Measurements from ENCODE around the gene NOS1AP.

Gene NOS1AP

DNA sequence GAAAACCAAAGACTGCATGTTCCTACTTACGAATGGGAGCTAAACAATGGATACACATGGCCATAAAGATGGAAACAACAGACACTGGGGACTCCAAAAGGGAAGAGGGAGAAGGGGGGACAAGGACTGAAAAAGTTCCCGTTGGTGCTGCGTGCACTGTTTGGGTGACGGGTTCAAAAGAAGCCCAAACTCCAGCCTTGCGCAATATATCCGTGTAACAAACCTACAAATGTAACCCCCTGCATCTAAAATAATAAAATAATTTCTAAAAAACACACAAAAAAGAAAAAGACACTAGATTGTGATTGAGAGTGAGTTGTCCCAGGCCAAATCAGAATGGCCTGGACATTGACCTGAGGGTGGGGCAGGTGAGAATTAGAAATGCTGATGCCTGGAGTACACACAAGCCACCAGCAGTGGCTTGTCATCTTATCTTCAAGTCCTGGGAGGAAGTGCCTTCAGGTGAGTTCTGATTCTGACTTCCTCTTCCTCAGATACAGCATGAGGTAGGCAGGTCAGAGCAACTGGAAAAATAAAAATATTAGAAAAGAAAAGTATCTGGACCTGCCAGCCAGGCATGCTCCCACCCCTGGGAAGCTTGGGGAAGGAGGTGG, 252.4 kb downstream of the NOS1AP start:
- Histone ChIP-seq H3K27ac (no peak overlapping the region), H3K4me3 (no peak overlapping the region), H3K9me3 (no peaks in the 10 kb centered on the region), H3K27me3 (peaks cover 0 to 4% of the 10 kb centered on the region in 2 donors), H3K36me3 (no peaks in the 10 kb centered on the region), H3K4me1 (no peaks in the 10 kb centered on the region)
- no peak for DNase-seq
- intact Hi-C loops (cut with DNase I; ENCODE audit: low total_unique reads): no loop called here
- TF ChIP-seq CTCF (IDR thresholded peaks at IDR 0.05): no peak

DNA sequence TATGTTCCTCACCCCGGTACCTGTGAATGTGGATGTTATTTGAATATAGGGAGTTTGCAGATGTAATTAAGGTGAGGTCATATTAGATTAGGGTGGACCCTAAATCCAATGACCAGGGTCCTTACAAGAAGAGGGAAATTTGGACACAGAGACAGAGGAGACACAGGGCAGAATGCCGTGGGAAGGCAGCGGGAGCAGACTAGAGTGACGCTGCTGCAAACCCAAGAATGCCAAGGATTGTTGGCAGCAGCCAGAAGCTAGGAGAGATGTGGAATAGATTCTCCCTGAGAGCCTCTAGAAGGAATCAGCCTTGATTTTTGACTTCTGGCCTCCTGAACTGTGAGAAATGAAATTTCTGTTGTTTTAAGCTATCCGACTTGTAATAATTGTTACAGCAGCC, 253.5 kb downstream of the NOS1AP start:
- no peak overlapping the region for H3K27ac ChIP-seq
- no peak for TF ChIP-seq CTCF (IDR thresholded peaks at IDR 0.05)
- intact Hi-C loops (cut with DNase I; ENCODE audit: low total_unique reads): no loop called here

DNA sequence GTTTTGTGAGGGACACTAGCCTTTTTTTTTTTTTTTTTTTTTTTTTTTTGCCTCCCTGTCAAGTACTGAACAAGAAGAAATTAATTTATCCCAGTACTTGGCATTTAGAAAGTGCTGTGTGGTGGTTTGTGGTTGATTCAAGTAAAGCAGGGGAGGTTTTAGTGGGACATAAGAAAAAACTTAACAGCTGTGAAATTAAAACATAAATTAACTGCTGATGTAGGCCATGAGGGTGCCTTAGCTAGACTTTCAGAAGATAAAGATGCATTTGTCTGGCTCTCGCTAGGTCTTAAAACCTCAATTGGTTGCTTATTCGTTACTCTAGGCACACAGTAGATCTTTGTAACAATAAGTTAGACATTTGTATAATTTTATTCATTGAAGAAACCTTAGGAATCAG, 254.9 kb downstream of the NOS1AP start:
- Histone ChIP-seq H3K36me3 (no peaks in the 10 kb centered on the region), H3K27ac (no peak overlapping the region), H3K9me3 (no peaks in the 10 kb centered on the region), H3K4me3 (no peak overlapping the region), H3K27me3 (peaks cover 0 to under 1% of the 10 kb centered on the region in 2 donors), H3K4me1 (no peaks in the 10 kb centered on the region)
- no peak for DNase-seq
- TF ChIP-seq CTCF (IDR thresholded peaks at IDR 0.05): no peak
- intact Hi-C loops (cut with DNase I; ENCODE audit: low total_unique reads): no loop called here

More for the DNA sequence above, 253.5 kb downstream of the NOS1AP start:
- Histone ChIP-seq H3K9me3 (no peaks in the 10 kb centered on the region), H3K27me3 (peaks cover 0 to 4% of the 10 kb centered on the region in 2 donors), H3K4me3 (no peak overlapping the region), H3K36me3 (no peaks in the 10 kb centered on the region), H3K4me1 (no peaks in the 10 kb centered on the region)
- no peak for DNase-seq

DNA sequence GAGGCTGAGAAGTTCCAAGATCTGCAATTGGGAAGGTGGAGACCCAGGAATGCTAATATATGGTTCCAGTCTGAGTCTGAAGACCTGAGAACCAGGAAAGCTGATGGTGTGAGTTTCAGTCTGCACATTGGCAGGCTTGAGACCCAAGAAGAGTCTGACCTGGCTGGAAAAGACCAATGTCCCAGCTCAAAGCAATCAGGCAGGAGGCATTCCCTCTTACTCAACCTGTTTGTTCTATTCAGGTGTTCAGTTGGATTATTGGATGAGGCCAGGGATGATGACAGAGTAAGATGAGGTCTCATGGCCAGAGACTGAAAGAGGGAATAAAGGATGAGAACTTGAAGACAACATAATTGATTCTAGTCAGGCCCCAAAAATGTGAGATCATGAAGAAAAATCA, 257.1 kb downstream of the NOS1AP start:
- no peaks in the 10 kb centered on the region for H3K27me3 ChIP-seq
- no peaks in the 10 kb centered on the region for H3K9me3 ChIP-seq
- intact Hi-C loops (cut with DNase I; ENCODE audit: low total_unique reads): no loop called here
- DNase-seq: no peak
- no peaks in the 10 kb centered on the region for H3K36me3 ChIP-seq
- peaks cover 0 to 11% (median 0%) of the 10 kb centered on the region in 4 donors for H3K4me1 ChIP-seq
- no peak overlapping the region for H3K4me3 ChIP-seq
- no peak for TF ChIP-seq CTCF (IDR thresholded peaks at IDR 0.05)
- no peak overlapping the region for H3K27ac ChIP-seq

- intact Hi-C loops (cut with DNase I; ENCODE audit: low total_unique reads): no loop called here
- DNase-seq: no peak
- Histone ChIP-seq H3K27me3 (no peaks in the 10 kb centered on the region), H3K36me3 (no peaks in the 10 kb centered on the region), H3K4me3 (no peak overlapping the region), H3K4me1 (peaks cover 0 to 11% (median 0%) of the 10 kb centered on the region in 4 donors), H3K9me3 (no peaks in the 10 kb centered on the region), H3K27ac (no peak overlapping the region)
- TF ChIP-seq CTCF (IDR thresholded peaks at IDR 0.05): no peak
These were observed 257.8 kb downstream of the NOS1AP start for GRCh38 chr1:162327144-162327787.

Data from tibial artery (tissue), 4 donors.